ENCODE results near the gene ZDHHC22.

The ZDHHC22 gene

DNA sequence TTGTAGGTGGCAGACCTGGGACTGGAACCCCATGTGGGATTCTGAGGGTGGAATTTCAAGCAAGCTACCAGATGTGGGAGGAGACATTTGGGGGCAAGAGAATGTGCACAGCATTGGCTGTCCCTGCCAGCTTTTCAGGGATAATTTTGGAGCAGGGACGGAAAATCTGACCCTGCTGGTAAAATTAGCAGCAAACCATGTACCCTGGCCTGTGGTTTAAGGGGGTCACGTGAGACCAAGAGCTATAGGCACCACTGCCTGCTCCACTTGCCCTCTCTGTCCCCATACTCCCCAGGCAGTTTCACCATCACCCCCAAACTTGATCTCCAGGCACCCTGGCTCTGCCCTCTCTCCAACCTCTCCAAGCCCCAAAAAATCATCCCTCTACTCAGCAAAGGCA, 13.5 kb upstream of the ZDHHC22 start:
- DNase-seq, result no peak

DNA sequence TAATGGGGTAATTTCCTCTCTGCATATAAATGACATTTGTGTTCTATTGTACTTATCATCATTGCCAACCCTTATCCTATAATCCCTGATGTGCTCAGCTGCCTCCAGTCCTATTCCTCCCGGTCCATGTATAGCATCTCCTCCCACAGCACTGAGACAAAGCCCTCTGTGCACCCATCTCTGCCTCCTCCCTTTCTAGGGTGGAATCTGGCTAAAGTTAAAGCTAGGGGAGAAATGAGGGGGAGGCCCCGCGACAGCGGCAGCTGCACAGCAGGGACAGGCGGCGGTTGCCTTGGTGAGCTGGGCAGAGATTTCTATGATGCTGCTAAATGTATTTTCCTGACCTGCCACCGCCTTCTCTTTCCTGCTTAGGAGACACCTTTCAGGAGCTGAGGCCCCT, 12.8 kb upstream of the ZDHHC22 start:
- no peak for DNase-seq

DNA sequence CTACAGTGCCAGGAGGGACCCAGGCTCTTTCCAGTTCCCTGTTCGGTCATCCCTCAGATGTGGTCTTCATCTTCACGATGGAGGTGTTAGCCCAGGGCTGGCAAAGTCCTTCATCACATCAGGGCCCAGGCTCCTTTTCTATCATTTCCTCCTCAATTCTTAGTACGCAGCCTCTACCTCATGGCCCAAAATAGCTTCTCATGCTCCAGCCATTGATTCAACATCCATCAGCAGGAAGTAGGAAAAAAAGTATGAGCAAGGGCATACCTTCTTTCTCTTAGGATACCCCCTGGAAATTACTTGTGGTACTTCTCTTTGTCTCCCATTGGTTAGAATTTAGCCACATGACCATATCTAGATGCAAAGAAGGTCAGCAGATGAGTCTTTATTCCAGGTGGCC, 12.2 kb upstream of the ZDHHC22 start:
- no peak for DNase-seq

DNA sequence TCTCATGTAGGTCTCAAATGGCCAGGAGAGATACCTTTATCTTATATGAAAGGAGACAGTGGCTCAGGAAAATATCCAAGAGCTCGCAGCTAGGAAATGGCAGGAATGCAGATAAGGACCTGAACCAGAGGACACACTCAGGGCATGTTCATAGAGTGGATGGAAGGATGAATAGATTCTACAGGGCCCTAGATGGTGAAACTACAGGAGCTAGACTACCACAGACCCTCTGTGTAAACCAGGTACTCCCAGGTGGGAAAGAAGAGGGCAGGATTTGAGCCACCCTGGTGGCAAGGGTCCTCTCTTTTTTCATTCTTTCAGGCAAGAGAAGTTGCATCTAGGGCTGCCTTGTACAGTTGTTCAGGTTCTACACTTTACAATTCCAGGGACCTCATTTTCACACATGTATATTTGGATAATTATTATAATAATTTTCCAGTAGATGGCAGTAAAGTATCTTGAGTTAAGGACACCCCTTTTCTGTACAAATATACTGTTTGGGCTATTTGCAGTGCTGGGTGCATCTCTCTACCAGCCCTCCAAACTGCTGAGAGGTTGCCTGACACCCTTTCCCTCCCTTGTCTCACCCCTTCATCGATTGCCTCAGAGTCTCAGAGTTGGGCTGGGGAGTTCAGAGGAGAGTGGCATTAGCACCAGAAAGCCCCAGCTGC, 10.5 kb upstream of the ZDHHC22 start:
- no peak for DNase-seq

DNA sequence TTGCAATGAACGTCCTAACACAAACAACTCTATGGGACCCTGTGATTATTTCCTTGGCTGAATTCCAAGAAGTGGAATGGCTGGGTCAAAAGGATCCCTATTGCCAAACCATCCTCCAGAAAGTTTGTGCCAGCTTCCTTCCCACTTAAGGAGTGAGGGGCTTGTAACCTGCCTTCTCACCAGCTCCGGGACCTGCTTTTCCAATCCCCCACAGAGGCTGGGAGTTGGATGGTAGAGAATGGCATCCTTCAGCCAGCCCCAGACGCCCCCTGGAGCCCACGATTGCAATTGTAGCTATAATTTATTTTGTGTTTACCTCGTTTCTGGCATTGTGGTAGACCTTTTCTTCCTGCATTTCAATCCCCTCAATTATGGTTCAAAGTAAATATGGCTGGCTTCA, 9.7 kb upstream of the ZDHHC22 start:
- peak in 1 of 2 donors; percentile 17 for DNase-seq

DNA sequence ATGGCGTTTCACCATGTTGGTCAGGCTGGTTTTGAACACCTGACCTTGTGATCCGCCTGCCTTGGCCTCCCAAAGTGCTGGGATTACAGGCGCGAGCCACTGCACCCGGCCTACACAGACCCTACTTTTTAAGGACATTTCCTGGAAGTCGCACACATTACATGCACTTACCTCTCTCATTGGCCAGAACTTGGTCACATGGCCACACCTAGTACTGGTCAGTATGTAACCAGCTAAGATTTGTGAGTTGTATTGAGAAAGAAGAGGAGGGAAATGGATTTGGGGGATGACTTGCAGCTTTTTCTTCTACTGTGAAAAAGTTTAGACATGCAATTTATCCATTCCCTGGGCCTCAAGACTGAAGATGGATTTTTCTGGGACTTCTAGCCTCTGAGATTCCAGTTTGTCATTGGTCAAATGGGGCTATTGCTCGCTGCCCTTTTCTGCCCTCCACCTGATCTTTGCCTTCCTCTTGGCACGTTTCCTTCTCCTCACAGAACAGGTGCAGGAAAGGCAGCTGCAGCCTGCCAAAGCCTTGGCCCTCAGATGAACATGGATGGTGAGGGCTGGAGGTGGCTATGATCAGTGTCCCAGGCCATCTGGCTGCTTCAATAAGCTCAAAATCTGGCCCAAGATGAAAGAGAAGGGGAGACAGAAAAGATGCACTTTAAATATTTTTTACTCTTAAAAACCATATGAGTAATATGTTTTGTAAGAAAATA, 7.1 kb upstream of the ZDHHC22 start:
- DNase-seq, result no peak

DNA sequence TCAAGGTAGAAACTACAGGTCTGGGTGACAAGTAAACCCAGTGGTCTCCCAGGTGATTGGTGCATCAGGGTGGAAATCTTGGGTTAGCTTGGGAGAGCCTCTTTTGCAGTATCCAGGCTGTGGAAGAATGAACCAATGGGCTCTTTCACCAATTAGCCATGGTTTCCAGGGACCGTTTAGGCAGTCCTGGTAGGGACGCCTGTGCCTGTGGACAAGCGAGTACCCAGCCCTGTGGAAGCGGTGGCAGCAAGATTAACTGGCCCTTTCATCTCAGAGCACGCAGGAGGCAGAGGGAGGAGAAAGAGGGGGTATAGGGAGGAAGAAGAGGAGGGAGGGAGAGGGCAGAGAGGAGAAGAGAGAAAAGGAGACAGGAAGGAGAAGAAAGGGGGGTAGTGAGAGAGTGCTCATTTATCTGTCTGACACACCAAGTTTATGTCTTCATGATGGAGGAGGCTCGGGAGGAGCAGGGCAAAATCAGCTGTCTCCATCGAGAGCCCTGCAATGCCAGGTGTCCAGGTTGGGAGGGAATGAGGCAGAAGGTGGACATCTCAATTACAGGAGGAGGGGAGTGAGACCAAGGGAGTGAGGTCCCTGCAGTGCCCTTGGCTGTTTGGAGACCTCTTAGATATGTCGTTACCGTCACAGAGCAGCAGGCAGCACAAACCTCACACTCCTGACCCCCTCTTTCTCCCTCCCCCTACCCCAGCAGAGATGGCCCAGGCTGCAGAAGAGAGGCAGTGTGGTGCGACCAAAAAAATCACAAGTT, 4.6 kb upstream of the ZDHHC22 start:
- no peak for DNase-seq

DNA sequence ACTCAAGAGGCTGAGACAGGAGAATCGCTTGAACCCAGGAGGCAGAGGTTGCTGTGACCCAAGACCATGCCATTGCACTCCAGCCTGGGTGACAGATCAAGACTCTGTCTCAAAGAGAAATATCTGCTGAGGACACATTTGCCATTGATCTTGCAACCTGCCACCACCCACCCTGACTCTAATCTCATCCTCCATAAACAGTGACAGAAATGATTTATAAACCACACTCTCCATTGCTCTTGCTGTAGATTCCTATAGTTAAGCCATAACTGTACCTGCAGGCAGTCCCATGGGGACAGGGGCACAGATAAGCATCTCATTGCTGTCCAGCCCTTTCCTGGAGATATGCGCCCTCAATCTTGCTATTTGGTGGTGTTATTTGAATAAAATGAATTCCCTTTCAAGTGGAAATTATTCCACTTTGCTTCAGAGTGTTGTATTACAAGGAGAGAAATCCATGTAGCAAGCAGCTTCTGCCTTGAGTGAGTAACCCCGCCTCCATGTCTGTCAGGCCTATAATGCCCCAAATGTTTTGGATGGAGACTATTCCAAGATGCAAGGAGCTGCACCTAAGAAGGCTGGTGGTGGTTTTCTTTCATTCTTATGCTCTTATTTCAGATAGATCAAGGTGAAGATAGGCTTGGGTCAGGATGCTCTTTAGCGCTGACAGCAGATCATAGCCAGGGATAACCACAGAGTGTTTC, 3.0 kb upstream of the ZDHHC22 start:
- no peak for DNase-seq

DNA sequence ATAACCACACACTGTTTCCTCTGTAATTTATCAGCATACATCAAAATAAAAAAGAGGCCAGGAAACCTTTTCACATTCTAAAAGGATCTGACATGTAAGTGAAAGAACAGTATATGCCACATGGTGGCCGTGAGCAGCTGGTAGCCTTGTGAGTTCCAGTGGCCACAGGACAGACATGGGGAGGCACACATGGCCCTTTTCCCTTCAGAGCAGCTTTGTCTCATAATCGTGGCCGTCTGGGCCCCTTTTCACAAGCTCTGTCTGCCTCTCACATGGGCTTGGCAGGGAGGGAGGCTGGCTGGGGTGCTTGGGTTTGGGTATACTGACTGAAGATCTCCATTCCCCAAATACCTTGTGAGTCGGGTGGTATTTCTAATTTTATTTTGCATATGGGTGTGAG, 1.5 kb upstream of the ZDHHC22 start:
- no peak for DNase-seq

DNA sequence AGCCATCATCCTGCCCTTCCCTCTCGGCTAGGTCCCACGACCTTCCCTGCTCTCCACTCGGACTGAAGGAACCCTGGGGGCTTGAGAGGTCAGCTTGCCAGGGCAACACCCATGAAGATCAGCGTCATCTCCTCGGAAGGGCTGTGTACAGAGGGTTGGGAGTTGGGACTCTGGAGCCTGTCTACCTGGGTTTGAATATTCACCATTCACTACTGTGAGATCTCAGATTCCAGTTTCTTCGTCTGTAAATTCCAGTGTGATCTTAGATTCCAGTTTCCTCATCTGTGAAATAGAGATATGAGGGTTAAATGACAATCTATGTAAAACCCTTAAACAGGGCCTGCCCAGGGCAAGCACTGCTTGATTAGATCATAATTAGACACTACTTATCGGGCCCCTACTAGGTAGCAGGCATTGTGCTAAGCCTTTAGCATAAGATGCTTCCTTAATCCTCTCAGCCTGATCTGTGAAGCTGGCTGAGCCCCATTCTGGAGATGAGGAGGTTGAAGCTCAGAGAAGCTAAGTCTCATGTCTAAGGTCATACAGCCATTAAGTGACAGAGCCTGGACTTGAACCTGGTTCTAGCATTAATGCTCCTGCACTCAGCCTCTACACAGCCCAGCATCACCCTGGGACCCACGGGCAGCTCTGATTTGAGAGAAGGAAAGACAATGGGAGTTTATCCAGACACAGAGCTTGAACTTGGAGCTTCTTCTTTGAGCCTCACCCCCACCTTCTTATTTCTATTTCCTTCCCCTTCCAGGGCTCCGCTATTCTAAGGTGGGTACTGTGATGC, 612 bp upstream of the ZDHHC22 start:
- no peak for DNase-seq

DNA sequence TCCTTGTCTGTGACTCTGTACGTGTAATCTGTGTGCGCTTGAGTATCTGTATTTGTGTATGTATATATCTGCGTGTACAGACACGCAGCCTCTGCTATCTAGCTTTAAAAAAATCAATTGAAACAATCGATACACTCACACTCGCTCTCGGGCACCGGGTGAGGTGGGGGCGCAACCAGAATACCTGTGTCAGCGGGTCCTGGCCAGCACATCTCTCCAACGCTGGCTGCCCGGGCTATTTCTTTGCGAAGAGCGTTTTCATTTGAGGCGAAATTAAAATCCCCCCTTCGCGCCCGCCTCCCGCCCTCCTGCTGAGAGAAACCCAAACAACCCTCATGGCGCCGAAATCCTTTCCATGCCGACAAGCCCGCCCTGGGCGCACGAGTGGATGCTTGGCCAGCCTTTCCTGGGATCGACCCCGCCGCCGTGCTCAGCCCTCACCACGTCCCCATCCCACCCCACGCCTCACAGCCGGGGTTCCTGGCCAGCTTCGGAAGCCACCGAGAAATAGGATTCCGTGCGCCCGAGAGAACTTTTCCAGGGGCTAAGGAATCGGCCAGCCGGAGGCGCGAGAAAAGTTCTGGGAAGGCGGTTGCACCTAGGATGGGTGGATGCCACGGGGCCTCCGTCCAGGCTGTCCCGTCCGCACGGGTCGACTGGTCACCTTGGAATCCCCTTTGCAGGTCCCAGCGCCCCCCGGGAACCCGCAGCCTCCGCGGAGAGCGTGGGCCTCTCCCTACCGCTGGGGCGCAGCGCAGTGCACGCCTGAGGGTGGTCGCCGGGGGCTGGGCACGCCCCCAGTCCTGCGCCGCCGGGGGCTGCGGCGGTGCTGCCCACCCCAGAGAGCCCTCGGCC, 1.0 kb downstream of the ZDHHC22 start:
- no peak for DNase-seq

DNA sequence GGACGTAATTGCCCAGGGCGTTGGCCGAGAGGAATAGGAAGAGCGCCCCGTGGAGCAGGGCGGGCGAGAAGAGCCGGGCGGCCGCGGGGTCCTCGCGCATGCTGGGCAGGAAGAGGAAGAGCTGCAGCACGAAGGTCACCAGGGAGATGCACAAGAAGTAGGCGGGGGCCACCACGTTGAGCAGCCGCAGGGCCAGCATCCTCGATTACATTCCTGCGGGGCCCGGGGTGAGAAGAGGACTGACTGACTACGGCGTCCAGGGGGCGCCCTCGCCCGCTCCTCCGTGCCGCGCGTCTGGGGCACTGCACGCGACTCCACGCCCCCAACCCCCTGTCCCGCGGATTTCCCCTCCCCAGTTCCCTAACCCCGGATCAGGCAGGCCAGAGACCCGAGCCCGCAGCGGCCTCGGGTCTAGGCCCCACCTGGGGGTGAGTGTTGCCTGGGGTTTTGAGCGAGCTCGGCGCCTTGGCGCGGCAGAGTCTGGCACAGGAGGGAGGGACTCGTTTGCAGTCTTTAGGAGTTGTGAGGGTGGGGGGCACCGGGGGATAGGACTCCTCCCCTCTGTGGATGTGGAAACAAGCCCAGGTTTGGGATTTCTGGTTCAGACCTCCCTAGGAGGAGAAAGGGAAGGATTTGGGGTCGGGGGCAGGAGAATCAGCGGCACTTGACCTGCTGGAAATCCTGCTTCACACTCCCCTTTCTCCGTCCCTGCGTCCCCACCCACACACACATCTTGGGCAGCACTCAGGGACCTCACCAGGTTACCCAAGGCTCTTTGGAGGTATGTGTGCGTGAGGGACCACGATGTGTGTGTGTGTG, 1.8 kb downstream of the ZDHHC22 start:
- DNase-seq, result peak; percentile 43 to 56

DNA sequence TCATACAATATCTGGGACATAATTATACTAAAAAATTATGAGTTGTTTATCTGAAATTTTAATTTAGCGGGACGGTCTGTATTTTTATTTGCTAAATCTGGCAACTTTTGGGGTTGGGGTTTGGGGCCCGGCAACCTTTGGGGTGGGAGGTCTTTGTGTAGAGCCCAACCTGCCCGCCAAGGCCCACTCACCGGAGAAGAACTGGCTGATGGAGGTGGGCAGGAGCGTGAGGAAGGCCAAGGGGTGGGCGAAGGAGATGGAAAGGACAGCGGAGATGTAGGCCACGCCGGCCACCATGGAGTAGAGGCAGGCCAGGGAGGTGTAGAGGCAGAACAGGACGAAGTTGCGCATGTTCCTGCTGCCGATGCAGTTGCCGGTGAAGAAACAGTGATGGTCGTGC, 2.6 kb downstream of the ZDHHC22 start:
- no peak for DNase-seq

DNA sequence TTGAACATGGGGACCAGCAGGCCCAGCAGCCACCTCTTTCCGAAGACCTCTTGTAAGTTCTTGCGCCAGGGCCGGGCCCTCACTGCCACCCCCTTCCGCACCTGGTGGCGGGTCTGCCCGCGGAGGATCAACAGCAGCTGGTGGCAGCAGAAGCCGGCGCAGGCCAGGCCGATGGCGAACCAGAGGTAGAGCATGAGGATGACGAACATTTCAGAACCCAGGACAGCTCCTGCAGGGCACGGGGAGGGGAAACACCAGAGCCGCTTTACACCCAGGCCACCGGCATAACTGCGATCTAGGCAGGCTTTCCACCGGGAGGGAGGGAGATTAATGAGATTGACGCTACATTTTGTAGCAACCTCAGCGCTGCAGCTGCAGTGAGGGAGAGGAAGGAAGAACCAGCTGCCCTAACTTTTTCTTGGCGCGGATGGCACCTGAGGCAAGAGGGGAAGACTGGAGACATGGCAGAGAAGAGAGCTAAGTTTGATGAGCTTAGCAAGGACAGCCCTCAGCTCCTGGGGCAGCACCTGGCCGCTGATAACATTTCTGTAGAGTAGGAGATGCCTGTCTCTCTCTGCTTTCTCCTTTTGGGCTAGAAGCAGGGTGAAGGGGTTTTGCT, 7.8 kb downstream of the ZDHHC22 start:
- peak; percentile 55 to 58 for DNase-seq

DNA sequence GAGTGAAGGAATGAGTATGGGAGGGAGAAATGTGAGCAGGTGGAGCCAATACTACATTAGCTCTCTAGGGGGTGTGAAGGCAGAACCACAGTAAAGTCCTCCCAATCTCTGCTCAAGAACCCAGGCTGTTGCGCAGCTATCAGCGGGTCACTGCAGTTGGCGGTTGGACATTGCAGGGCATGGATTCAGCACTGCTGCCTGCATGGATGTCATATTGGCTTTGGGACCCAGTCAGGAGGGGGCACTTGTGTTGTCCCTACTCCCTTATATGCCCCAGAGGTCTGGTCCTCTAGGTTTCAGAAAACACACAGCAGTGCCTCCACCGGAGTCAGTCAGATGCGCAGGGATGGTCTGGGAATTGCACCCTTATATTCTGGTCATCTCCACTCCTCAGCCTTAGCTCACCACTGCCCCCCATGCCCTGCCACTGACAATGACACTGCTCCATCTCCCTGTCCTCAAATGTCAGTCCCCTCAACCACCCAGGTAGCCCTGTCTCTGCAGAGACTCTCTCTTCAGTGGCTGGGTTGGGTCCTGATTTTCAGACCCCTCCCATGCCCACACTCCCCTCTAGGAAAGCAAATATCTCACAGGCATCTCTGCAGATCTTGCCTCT, 9.6 kb downstream of the ZDHHC22 start:
- DNase-seq, result no peak

DNA sequence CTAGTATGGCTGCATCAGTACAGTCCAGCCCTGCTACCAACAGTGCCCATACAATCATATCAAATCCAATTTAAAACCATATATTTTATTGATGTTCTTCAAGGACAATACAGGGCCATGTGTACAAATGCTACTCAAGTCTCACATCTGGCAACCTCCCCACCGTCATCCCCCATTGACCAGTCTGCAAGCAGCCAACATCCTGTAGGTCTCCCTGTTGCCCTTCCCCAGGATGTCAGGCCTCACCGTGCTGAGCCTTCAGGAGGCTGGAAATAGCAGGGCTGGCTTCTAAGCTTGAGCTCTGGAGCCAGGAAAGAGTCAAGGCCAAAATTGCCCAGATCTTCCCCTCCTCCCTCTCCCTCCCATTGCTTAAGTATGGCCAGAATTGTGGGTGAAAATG, 10.4 kb downstream of the ZDHHC22 start:
- no peak for DNase-seq

DNA sequence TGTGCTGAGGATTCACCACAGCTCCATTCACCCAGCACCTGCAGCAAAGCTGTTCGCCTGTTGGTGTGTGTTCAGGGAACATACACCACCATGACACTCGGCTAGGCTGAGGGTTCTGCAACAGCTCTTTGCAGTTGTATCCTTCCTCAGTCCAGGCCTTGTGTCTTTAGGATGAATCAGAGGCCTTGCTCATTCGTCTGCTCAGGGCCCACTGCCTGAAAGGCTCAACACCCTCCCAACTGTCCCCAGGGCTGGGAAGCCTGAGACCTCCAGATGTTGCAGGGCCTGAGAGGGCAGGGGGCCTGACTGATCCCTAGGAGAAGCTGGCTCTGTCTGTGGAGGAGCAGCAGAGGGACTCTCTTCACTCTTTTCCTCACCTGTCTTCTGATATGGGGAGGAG, 11.2 kb downstream of the ZDHHC22 start:
- no peak for DNase-seq

DNA sequence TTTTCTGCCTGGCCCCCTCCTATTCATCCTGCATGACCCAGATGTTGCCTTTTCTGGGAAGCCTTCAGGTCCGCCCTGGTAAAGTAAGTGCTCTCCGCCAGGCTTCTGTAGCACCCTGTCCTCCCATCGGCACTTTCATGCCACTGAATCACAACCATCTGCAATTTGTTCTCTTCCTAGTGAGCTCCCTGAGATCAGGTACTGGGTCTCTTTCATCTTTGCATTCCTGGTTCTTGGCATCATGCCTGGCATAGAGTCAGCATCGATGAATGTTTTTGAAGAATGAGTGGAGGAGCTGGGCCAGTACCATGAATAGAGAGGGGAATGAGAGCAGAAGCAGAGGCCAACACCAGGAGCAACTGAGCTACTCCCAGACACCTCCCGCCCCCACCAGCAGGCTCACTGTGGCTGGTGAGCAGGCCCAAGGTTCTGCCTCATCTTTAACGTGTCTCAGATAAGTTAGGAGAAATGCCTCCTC, 13.1 kb downstream of the ZDHHC22 start:
- no peak for DNase-seq

DNA sequence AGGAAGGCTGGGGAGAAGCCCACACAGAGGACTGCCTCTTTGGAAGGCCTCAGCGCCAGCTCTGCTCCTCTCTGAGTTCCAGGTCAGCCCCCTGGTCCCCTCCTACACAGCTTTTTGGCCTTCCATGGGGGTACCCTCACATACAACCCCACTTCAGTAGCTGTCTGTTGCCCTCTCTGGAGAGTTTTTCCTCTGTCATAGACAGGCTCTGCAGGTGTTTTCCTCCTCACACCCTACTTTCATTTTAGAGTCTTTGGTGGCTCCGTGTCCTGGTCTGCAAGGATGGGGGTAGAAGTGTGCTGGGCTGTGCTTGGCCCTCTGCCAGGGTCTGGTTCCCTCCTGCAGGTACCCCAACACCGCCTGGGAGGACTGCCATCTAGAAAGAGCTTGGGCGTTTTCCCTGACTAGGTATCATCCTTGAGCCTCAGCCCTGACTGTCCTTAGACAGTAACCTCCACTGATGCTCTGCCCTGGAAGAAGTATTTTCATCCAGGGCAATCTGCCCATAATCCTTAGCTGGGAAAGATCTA, 15.1 kb downstream of the ZDHHC22 start:
- DNase-seq, result no peak
